Caco-2 (cell line): ENCODE data around the gene UBTD1. TPM values are rescaled to one million over a fixed set of nuclear protein-coding genes. Genes with fewer than 3 reads are reported as not detected.
"Not testable (repeated sequence)": the region's sequence is repeated elsewhere in the genome, so short reads cannot be mapped to it uniquely, and the experiment has no call there.

ENCODE experiments used
- BruUV-seq: library from RNA; stranded (reverse); fragments of 400-500 nt; replicated peaks from 2 replicates; lab custom pipeline; 2021; lab: Mats Ljungman, UMichigan
- CTCF ChIA-PET: fragments of 300-600 bp; sonication (Branson Sonifier 250); formaldehyde crosslinking; loops from one replicate; lab custom pipeline; 2022; ENCODE audit warnings: antibody characterized with exemption; lab: Charles Lee
- POLR2A ChIA-PET: fragments of 300-600 bp; sonication (Branson Sonifier 250); formaldehyde crosslinking; loops from one replicate; lab custom pipeline; 2022; ENCODE audit warnings: antibody characterized with exemption; lab: Charles Lee
- DNase-seq, 2 experiments: peaks; one replicate each; pipeline versions ENCODE4 v3.0.0 to v3.0.0-alpha.2; 2020 to 2022
- H3K27me3 ChIP-seq: replicated peaks from 2 replicates; pipeline ENCODE4 v1.6.0; 2011; ENCODE audit warnings: low read length; ENCODE audit not compliant: control insufficient read depth, insufficient read depth
- H3K36me3 ChIP-seq: 2 replicates; pipeline ENCODE4 v1.5.1; 2011; ENCODE audit warnings: low read length; ENCODE audit not compliant: control insufficient read depth, insufficient read depth
- H3K4me1 ChIP-seq: fragments of 250-450 bp; sonication (Bioruptor Pico); 2 replicates; pipeline ENCODE4 v1.5.1; 2020; ENCODE audit warnings: mild to moderate bottlenecking
- H3K4me3 ChIP-seq: 2 replicates; pipeline ENCODE4 v1.5.1; 2011; ENCODE audit warnings: low read depth, mild to moderate bottlenecking, control low read depth, low read length
- H3K9me3 ChIP-seq: fragments of 250-450 bp; sonication (Bioruptor Pico); 2 replicates; pipeline ENCODE4 v1.5.1; 2020; ENCODE audit warnings: mild to moderate bottlenecking, moderate library complexity
- H3K27ac Mint-ChIP-seq: one replicate; pipeline ENCODE4 v1.8.0; 2022; ENCODE audit warnings: mixed read lengths; ENCODE audit not compliant: unreplicated experiment
- H3K27me3 Mint-ChIP-seq: one replicate; pipeline ENCODE4 v1.8.0; 2022; ENCODE audit warnings: mixed read lengths; ENCODE audit not compliant: insufficient read depth, unreplicated experiment
- H3K36me3 Mint-ChIP-seq: one replicate; pipeline ENCODE4 v1.8.0; 2022; ENCODE audit warnings: mild to moderate bottlenecking, mixed read lengths; ENCODE audit not compliant: insufficient read depth, unreplicated experiment
- H3K4me1 Mint-ChIP-seq: one replicate; pipeline ENCODE4 v1.8.0; 2022; ENCODE audit warnings: low read depth, mixed read lengths; ENCODE audit not compliant: unreplicated experiment
- H3K4me3 Mint-ChIP-seq: one replicate; pipeline ENCODE4 v1.8.0; 2022; ENCODE audit warnings: mild to moderate bottlenecking, moderate library complexity, mixed read lengths; ENCODE audit not compliant: unreplicated experiment
- H3K9me3 Mint-ChIP-seq: one replicate; pipeline ENCODE4 v1.8.0; 2022; ENCODE audit warnings: mixed read lengths; ENCODE audit not compliant: unreplicated experiment
- intact Hi-C: fragments of 100-400 bp; cut with micrococcal nuclease; formaldehyde crosslinking; loops from one replicate; pipeline ENCODE4 v1.10.0; 2022; ENCODE audit not compliant: unreplicated experiment
- total RNA-seq: library from RNA; stranded (reverse); gene quantifications from 2 replicates; pipeline ENCODE4 v1.2.3, GENCODE V29; 2022
- TF ChIP-seq, protein P1 (sequence below), 2 experiments: fragments of 200-600 bp in 1 of 2; IDR thresholded peaks; 1 replicate in 1 of 2; 2 replicates in 1 of 2; pipeline versions ENCODE4 v1.5.1 to v1.8.0; 2011 to 2022; ENCODE audit warnings: antibody characterized with exemption in 1 of 2, control low read depth in 1 of 2, inconsistent platforms in 1 of 2, low read depth in 1 of 2, low read length in 1 of 2, mild to moderate bottlenecking in 1 of 2, moderate library complexity in 1 of 2; ENCODE audit not compliant: insufficient read depth in 1 of 2, severe bottlenecking in 1 of 2, unreplicated experiment in 1 of 2

UBTD1 gene
- total RNA-seq, 1 experiment from 2014 or later: 11.4 TPM

DNA sequence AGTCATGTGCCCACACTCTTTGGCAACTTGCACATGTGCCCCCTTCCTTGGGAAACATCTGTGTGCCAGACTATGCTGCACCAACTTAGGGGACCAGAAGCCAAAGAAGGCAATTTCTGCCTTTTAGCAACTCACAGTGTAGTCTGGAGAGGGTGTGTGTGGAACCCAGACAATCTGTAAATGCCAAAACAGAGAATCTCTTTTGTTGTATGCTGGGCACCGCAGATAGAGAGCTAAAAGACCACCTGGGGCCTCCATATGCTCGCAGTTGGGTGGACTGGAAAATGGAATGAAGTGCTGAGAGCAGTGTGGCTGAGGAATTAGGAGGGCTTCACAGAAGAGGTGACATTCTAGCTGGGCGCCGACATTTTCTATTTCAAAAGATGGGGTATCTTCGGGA lies 26.4 kb downstream of the UBTD1 start:
- H3K4me1 Mint-ChIP-seq: peaks cover 21% of the 10 kb centered on the region
- intact Hi-C loops: no loop called here

DNA sequence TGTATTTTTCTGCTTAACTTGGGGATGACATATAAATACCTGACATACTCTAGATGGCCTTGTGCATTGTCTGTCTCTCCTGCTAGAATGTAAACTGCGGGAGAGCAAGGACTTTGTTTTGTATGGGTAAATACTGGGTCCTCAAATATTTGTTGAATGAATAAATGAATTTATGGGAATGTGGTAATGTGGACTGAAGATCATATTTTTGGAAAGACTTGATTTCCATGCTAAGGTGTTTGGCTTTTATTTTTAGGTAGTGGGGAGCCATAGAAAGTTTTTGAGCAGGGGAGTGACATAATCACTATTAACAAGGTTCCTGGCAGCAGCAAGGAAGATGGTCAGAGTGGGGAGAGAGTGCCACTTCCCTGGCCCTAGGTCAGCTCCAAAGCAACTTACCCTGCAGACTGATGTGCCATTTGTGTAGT lies 27.0 kb downstream of the UBTD1 start:
- H3K4me1 ChIP-seq: peaks cover 9% of the 10 kb centered on the region; the same call in 1 of the 2 replicates
- H3K27me3 ChIP-seq: no peaks in the 10 kb centered on the region
- no peaks in the 10 kb centered on the region for H3K9me3 Mint-ChIP-seq
- no peak overlapping the region for H3K4me3 ChIP-seq
- DNase-seq: no peak
- H3K9me3 ChIP-seq: no peaks in the 10 kb centered on the region
- POLR2A ChIA-PET: no interaction called here
- TF ChIP-seq, protein P1, sequence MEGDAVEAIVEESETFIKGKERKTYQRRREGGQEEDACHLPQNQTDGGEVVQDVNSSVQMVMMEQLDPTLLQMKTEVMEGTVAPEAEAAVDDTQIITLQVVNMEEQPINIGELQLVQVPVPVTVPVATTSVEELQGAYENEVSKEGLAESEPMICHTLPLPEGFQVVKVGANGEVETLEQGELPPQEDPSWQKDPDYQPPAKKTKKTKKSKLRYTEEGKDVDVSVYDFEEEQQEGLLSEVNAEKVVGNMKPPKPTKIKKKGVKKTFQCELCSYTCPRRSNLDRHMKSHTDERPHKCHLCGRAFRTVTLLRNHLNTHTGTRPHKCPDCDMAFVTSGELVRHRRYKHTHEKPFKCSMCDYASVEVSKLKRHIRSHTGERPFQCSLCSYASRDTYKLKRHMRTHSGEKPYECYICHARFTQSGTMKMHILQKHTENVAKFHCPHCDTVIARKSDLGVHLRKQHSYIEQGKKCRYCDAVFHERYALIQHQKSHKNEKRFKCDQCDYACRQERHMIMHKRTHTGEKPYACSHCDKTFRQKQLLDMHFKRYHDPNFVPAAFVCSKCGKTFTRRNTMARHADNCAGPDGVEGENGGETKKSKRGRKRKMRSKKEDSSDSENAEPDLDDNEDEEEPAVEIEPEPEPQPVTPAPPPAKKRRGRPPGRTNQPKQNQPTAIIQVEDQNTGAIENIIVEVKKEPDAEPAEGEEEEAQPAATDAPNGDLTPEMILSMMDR (IDR thresholded peaks at IDR 0.05; ENCODE audit: insufficient read depth in 1 of 2, low read depth in 1 of 2, low read length in 1 of 2, severe bottlenecking in 1 of 2, unreplicated experiment in 1 of 2): no peak
- H3K4me3 Mint-ChIP-seq: no peak overlapping the region
- intact Hi-C loops: no loop called here
- no TSS peak for BruUV-seq
- H3K4me1 Mint-ChIP-seq: peaks cover 16% of the 10 kb centered on the region
- no peaks in the 10 kb centered on the region for H3K27me3 Mint-ChIP-seq
- no peaks in the 10 kb centered on the region for H3K36me3 Mint-ChIP-seq
- no peaks in the 10 kb centered on the region for H3K36me3 ChIP-seq
- CTCF ChIA-PET: no interaction called here
- H3K27ac Mint-ChIP-seq: no peak overlapping the region

More for the DNA sequence above, 26.4 kb downstream of the UBTD1 start:
- H3K4me3 ChIP-seq: no peak overlapping the region
- H3K4me1 ChIP-seq: peaks cover 9% of the 10 kb centered on the region; the same call in 1 of the 2 replicates
- Mint-ChIP-seq H3K4me3 (no peak overlapping the region), H3K9me3 (no peaks in the 10 kb centered on the region), H3K27me3 (no peaks in the 10 kb centered on the region), H3K36me3 (no peaks in the 10 kb centered on the region), H3K27ac (no peak overlapping the region)
- no peaks in the 10 kb centered on the region for H3K36me3 ChIP-seq
- DNase-seq: no peak
- no TSS peak for BruUV-seq
- no peaks in the 10 kb centered on the region for H3K27me3 ChIP-seq
- CTCF ChIA-PET: interaction anchor here (0.6 to 0.7 kb wide), 2 partner anchors 19 to 61 kb away, joined by 3 to 5 read pairs; no protein-coding TSS in a partner anchor
- no peaks in the 10 kb centered on the region for H3K9me3 ChIP-seq
- TF ChIP-seq, protein P1 (IDR thresholded peaks at IDR 0.05; ENCODE audit: insufficient read depth in 1 of 2, low read depth in 1 of 2, low read length in 1 of 2, severe bottlenecking in 1 of 2, unreplicated experiment in 1 of 2): no peak
- POLR2A ChIA-PET: no interaction called here

DNA sequence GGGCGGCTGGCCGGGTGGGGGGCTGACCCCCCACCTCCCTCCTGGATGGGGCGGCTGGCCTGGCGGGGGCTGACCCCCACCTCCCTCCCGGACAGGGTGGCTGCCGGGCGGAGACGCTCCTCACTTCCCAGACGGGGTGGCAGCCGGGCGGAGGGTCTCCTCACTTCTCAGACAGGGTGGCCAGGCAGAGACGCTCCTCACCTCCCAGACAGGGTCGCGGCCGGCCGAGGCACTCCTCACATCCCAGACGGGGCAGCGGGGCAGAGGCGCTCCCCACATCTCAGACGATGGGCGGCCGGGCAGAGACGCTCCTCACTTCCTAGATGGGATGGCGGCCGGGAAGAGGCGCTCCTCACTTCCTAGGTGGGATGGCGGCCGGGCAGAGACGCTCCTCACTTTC lies 30.2 kb downstream of the UBTD1 start:
- peaks cover 14% of the 10 kb centered on the region for H3K4me1 Mint-ChIP-seq
- POLR2A ChIA-PET, H3K36me3 ChIP-seq, H3K27me3 ChIP-seq, H3K27me3 Mint-ChIP-seq, H3K4me3 Mint-ChIP-seq, intact Hi-C loops, H3K9me3 Mint-ChIP-seq, CTCF ChIA-PET, BruUV-seq, H3K4me1 ChIP-seq, H3K36me3 Mint-ChIP-seq, H3K9me3 ChIP-seq, H3K4me3 ChIP-seq, DNase-seq, H3K27ac Mint-ChIP-seq: not testable (repeated sequence)
